Esophagus squamous epithelium (tissue), 4 donors: Measurements from ENCODE around the gene PPP2R5A.

ENCODE experiments used
- CTCF ChIP-seq, 6 experiments: fragments of 450-650 bp in 4 of 6; fragments of 200-600 bp in 2 of 6; sonication (generic) in 2 of 6; IDR thresholded peaks; one replicate each; pipeline ENCODE4 v1.5.1; 2016 to 2019; ENCODE audit warnings: antibody characterized with exemption in 6 of 6, mild to moderate bottlenecking in 4 of 6, moderate library complexity in 4 of 6
- POLR2A ChIP-seq, 4 donors: fragments of 450-650 bp; IDR thresholded peaks; one replicate each; pipeline ENCODE4 v1.6.1; 2017; ENCODE audit warnings: antibody characterized with exemption in 4 of 4, mild to moderate bottlenecking in 4 of 4, moderate library complexity in 3 of 4

GRCh38 chr1:212260557-212261355, 24.5 kb upstream of the PPP2R5A start:
- TF ChIP-seq CTCF (IDR thresholded peaks at IDR 0.05) (no peak), POLR2A (IDR thresholded peaks at IDR 0.05) (no peak)
